Thoracic aorta (tissue), 2 donors: Measurements from ENCODE around the gene PPP1R1A. TPM values are rescaled to one million over a fixed set of nuclear protein-coding genes. Genes with fewer than 3 reads are reported as not detected.

Experiments used
- ATAC-seq: fragments of 150-250 bp; one replicate; pipeline ENCODE4 v1.8.0; 2017; ENCODE audit warnings: low read depth; ENCODE audit not compliant: insufficient number of reproducible peaks, low FRiP score
- DNase-seq: peaks from one replicate; pipeline ENCODE4 v3.0.0-alpha.2; 2020; ENCODE audit warnings: low spot score
- H3K27ac ChIP-seq, 2 donors: fragments of 200-600 bp; sonication (generic); 1 replicate in 1 of 2; 2 replicates in 1 of 2; pipeline ENCODE4 v1.5.1; 2016; ENCODE audit warnings: mild to moderate bottlenecking in 2 of 2, moderate library complexity in 2 of 2
- H3K27me3 ChIP-seq: fragments of 200-600 bp; sonication (generic); replicated peaks from 2 replicates; pipeline ENCODE4 v1.6.0; 2016; ENCODE audit warnings: mild to moderate bottlenecking; ENCODE audit not compliant: insufficient read depth
- H3K36me3 ChIP-seq: fragments of 200-600 bp; sonication (generic); one replicate; pipeline ENCODE4 v1.5.1; 2016
- H3K4me1 ChIP-seq, 2 donors: fragments of 200-600 bp; sonication (generic); 1 replicate in 1 of 2; 2 replicates in 1 of 2; pipeline versions ENCODE4 v1.5.1 to v1.6.0; 2016; ENCODE audit warnings: low read depth in 2 of 2, mild to moderate bottlenecking in 1 of 2; ENCODE audit not compliant: control insufficient read depth in 1 of 2
- H3K4me3 ChIP-seq: fragments of 200-600 bp; sonication (generic); 2 replicates; pipeline ENCODE4 v1.5.1; 2016; ENCODE audit warnings: mild to moderate bottlenecking
- H3K9me3 ChIP-seq: fragments of 200-600 bp; sonication (generic); 2 replicates; pipeline ENCODE4 v1.5.1; 2016
- CTCF ChIP-seq: fragments of 200-600 bp; sonication (generic); IDR thresholded peaks from one replicate; pipeline ENCODE4 v1.5.1; 2019; ENCODE audit warnings: antibody characterized with exemption
- total RNA-seq, 2 donors: library from RNA; depleted of rRNA; stranded (reverse); fragments of >200 nt; gene quantifications; one replicate each; pipeline versions ENCODE4 v1.1.0 to v1.2.3, GENCODE V29; 2016

PPP1R1A gene
- total RNA-seq, 2 donors from 2014 or later, result 3.3 to 10.3 TPM

GRCh38 chr12:54561164-54561563, 27.3 kb downstream of the PPP1R1A start:
- peak; percentile 43 for DNase-seq
- ATAC-seq, result peak; percentile 66
- no peaks in the 10 kb centered on the region for H3K27me3 ChIP-seq
- no peaks in the 10 kb centered on the region for H3K9me3 ChIP-seq
- TF ChIP-seq CTCF, result no peak
- no peaks in the 10 kb centered on the region for H3K36me3 ChIP-seq
- H3K27ac ChIP-seq, result peak overlapping the region; percentile 89 to 95
- peaks cover 3 to 34% of the 10 kb centered on the region in 2 donors for H3K4me1 ChIP-seq
- peak overlapping the region; percentile 82 for H3K4me3 ChIP-seq

- peak overlapping the region; percentile 89 to 95 for H3K27ac ChIP-seq
- peaks cover 3 to 27% of the 10 kb centered on the region in 2 donors for H3K4me1 ChIP-seq
- no peaks in the 10 kb centered on the region for H3K36me3 ChIP-seq
- no peaks in the 10 kb centered on the region for H3K9me3 ChIP-seq
- H3K4me3 ChIP-seq, result peak overlapping the region; percentile 82
- H3K27me3 ChIP-seq, result no peaks in the 10 kb centered on the region
- DNase-seq (peak; percentile 96), ATAC-seq (peak; percentile 79)
- TF ChIP-seq CTCF, result no peak
These were observed 28.0 kb downstream of the PPP1R1A start for GRCh38 chr12:54560374-54560858.

- DNase-seq, result no peak
These were observed 29.7 kb downstream of the PPP1R1A start for GRCh38 chr12:54558759-54559158.

GRCh38 chr12:54558311-54558710, 30.1 kb downstream of the PPP1R1A start:
- ATAC-seq (no peak), DNase-seq (no peak)
- peaks cover 3 to 19% of the 10 kb centered on the region in 2 donors for H3K4me1 ChIP-seq
- H3K27me3 ChIP-seq, result no peaks in the 10 kb centered on the region
- no peaks in the 10 kb centered on the region for H3K36me3 ChIP-seq
- no peak for TF ChIP-seq CTCF
- no peaks in the 10 kb centered on the region for H3K9me3 ChIP-seq
- H3K27ac ChIP-seq, result no peak overlapping the region
- no peak overlapping the region for H3K4me3 ChIP-seq

More at GRCh38 chr12:54558759-54559158, 29.7 kb downstream of the PPP1R1A start:
- no peak for TF ChIP-seq CTCF
- H3K4me3 ChIP-seq, result no peak overlapping the region
- no peak overlapping the region for H3K27ac ChIP-seq
- no peaks in the 10 kb centered on the region for H3K9me3 ChIP-seq
- no peak for ATAC-seq
- H3K36me3 ChIP-seq, result no peaks in the 10 kb centered on the region
- H3K4me1 ChIP-seq, result peaks cover 3 to 19% of the 10 kb centered on the region in 2 donors
- no peaks in the 10 kb centered on the region for H3K27me3 ChIP-seq

GRCh38 chr12:54555670-54556257, 32.7 kb downstream of the PPP1R1A start:
- Histone ChIP-seq H3K27me3 (no peaks in the 10 kb centered on the region), H3K4me1 (peaks cover 0 to 2% of the 10 kb centered on the region in 2 donors), H3K9me3 (no peaks in the 10 kb centered on the region), H3K27ac (no peak overlapping the region), H3K36me3 (no peaks in the 10 kb centered on the region), H3K4me3 (no peak overlapping the region)
- no peak for TF ChIP-seq CTCF
- no peak for DNase-seq
- ATAC-seq, result no peak
